IPS-NIHi7 (cell line): ENCODE data around the gene AKAP8L.
"Not testable (repeated sequence)": the region's sequence is repeated elsewhere in the genome, so short reads cannot be mapped to it uniquely, and the experiment has no call there.

Source experiments
- DNase-seq: peaks from one replicate; pipeline ENCODE4 v3.0.0; 2012; ENCODE audit warnings: mixed read lengths; ENCODE audit errors: extremely low spot score

The AKAP8L gene

DNA sequence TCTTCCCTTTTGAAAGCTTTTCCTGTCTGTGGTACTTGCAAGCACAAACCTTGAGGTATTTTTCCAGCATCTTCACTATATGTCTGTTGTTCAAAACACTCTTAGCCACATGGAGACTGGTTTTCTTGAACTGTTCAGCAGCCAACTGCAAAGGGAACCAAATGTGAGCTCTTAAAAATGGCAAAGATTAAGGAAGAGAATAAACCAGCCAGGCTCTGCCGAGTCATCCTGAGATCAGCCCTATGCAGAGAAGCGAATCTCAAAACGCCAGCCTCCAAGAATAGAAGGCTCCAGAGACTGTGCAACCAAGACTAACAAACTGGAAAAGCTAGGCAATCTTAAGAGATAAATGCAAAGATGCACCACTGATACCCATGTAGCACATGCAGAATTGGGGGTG is 59.9 kb downstream of the AKAP8L start:
- no peak for DNase-seq

DNA sequence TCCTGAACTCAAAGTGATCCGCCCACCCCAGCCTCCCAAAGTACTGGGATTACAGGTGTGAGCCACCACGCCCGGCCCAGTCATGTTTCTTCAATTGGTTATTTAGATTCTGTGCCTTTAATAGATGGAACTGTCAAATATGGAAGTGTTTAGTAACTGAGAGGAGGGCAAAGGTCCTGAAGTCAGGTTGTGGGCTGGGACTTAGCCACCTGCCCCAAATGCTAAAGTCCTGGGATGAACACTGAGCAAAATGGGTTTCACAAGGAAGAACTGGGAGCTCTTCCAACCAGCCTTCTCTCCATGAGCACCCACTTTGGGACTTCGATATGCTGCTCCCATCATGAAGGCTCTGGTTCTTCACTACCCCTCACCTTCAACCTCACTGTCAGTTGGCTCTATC is 60.9 kb downstream of the AKAP8L start:
- no peak for DNase-seq

- no peak for DNase-seq
Observed at GRCh38 chr19:15354566-15355296, 64.1 kb downstream of the AKAP8L start.

DNA sequence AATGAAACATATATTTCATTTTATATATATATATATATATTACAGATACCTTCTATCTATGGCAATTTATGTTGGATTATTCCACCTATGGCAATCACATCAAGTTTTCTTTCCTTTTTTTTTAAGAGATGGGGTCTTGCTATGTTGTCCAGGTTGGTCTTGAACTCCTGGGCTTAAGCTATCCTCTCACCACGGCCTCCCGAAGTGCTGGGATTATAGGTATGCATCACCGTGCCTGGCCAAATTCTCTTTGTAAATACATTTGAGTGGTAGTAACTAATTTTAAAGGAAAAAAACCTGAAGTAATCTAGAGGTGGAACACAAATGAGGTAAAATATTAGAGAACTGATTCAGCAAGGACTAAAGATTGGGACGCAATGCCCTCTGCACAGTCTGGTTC is 64.9 kb downstream of the AKAP8L start:
- DNase-seq, result no peak

DNA sequence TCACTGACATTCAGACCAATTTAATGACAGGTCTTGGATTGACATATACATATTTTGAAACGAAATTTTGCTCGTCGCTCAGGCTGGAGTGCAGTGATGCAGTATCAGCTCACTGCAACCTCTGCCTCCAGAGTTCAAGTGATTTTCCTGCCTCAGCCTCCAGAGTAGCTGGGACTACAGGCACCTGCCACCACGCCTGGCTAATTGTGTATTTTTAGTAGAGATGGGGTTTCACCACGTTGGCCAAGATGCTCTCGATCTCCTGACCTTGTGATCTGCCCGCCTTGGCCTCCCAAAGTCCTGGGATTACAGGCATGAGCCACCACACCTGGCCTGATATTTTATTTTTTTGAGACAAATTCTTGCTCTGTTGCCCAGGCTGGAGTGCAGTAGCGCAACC is 66.3 kb downstream of the AKAP8L start:
- DNase-seq, result not testable (repeated sequence)

DNA sequence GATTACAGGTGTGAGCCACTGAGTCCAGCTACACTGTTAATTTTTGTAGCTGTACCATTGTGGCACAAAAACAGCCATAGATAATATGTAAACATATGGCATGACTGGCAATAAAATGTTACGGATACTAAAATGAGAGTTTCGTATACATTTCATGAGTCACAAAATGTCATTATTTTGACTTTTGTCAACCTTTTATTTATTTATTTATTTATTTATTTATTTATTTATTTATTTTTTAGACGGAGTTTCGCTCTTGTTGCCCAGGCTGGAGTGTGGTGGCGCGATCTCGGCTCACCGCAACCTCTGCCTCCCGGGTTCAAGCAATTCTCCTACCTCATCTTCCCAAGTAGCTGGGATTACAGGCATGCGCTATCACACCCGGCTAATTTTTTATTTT is 77.5 kb downstream of the AKAP8L start:
- DNase-seq, result not testable (repeated sequence)

DNA sequence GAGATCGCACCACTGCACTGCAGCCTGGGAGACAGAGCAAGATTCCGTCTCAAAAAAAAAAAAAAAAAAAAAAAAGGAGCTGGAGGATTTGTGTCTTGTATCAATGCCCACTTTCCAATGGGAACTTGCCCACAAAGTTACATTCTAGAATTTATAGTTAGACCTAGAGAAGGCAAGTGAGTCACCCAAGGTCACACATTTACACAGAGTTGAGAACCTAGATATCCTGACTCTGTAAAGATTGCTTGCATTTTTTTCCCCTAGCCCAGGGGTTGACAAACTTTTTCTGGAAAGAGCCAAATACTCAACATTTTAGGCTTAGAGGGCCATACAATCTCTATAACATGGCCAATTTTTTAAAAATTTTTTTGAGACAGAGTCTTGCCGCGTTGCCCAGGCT is 78.7 kb downstream of the AKAP8L start:
- DNase-seq, result no peak

GRCh38 chr19:15337202-15337601 is 81.6 kb downstream of the AKAP8L start:
- DNase-seq, result no peak

- DNase-seq, result not testable (repeated sequence)
Observed at GRCh38 chr19:15335992-15336391, 82.8 kb downstream of the AKAP8L start.

DNA sequence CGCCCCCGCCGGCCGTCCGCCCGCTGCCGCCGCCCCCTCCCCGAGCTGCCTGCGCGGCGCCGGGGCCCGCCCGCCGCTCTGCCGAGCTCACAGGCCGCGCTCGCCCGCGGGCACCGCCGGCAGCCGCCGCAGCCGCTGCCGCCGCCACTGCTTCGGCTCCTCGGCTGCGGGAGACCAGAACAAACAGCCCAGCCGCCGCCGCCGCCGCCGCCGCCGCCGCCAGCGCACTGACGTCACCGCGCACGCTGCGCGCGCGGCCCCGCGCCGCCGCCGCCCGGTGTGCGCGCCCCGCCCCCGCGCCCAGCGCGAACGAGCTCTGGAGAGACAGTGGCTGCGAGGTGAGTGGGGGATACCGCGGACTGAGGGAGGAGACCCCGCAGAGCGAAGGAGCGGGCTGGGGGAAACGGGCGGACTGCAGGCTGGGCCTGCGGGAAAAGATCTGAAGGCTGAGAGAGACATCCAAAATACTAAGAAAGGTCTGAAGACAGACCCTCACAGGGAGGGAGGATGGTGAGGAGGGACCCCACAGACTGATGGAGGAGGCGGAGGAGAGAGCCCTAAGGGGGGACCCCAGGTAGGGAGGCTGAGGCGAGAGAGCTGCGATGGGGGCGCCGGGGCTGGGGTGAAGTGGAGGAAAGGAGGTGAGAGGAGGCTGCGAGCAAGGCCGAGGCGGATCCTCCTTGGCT is 86.3 kb downstream of the AKAP8L start, which contains the start of gene BRD4:
BRD4 (minus strand) TSS at position 229 of the 686 bp plus-strand sequence. CDS start 59,440 bp downstream, outside the sequence.
- DNase-seq, result peak; percentile 96

GRCh38 chr19:15331419-15332310 is 87.1 kb downstream of the AKAP8L start:
- peak; percentile 76 for DNase-seq

DNA sequence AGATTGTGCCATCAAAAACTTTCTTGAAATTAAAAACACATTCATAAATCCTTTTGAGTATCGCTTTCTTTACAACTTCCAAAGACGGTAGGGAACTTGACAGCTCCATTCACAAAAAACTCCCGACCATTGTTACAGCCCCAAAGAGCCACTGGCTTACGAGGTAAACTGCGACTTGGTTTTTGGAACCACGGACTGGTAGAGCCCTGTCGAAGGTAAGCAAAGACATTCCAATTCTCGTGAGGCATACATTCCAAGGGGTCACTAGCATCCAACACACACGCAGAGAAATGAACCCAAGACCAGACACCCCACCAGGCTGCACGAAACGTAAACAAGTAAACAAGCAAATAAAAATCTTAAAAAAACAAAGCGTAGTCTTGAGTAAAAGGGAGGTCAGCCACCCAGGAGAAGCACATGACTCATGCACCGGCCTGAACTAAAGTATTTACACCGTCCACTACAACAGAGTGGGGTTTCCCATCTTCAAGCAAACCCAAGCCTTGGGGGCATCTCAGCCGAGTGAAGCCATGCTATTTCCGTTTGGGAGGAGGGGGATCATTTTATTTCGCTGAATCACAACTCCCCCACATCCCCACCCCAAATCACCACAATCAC is 87.9 kb downstream of the AKAP8L start:
- DNase-seq, result no peak
